HG03108 (cell line): ENCODE results near the gene GRHL3.

ENCODE experiments used
- ATAC-seq: cut with Tn5 transposase; IDR thresholded peaks from one replicate; pipeline ENCODE4 v1.9.1; 2021; ENCODE audit warnings: moderate library complexity; ENCODE audit not compliant: unreplicated experiment

Gene GRHL3

GRCh38 chr1:24292887-24293286 is 26.3 kb upstream of the GRHL3 start:
- ATAC-seq = no peak

- ATAC-seq = no peak
These were observed 25.5 kb upstream of the GRHL3 start for GRCh38 chr1:24293392-24294227.

GRCh38 chr1:24294228-24294672 is 24.9 kb upstream of the GRHL3 start:
- no peak for ATAC-seq

GRCh38 chr1:24294716-24295371 is 24.3 kb upstream of the GRHL3 start:
- ATAC-seq = no peak

GRCh38 chr1:24295535-24295934 is 23.6 kb upstream of the GRHL3 start:
- ATAC-seq = no peak

- ATAC-seq = no peak
These were observed 21.8 kb upstream of the GRHL3 start for GRCh38 chr1:24297187-24297851.

- no peak for ATAC-seq
These were observed 21.3 kb upstream of the GRHL3 start for GRCh38 chr1:24297852-24298232.

GRCh38 chr1:24298606-24299005 is 20.6 kb upstream of the GRHL3 start:
- no peak for ATAC-seq

- ATAC-seq = no peak
These were observed 19.3 kb upstream of the GRHL3 start for GRCh38 chr1:24299901-24300300.

GRCh38 chr1:24300971-24301784 is 18.0 kb upstream of the GRHL3 start:
- no peak for ATAC-seq

GRCh38 chr1:24301785-24302175 is 17.4 kb upstream of the GRHL3 start:
- ATAC-seq = no peak

GRCh38 chr1:24302209-24302611 is 16.9 kb upstream of the GRHL3 start:
- no peak for ATAC-seq

GRCh38 chr1:24303600-24303999 is 15.6 kb upstream of the GRHL3 start:
- no peak for ATAC-seq

- ATAC-seq = no peak
These were observed 14.4 kb upstream of the GRHL3 start for GRCh38 chr1:24304763-24305162.

GRCh38 chr1:24308365-24309015 is 10.7 kb upstream of the GRHL3 start:
- no peak for ATAC-seq

GRCh38 chr1:24309762-24310485 is 9.2 kb upstream of the GRHL3 start:
- no peak for ATAC-seq

GRCh38 chr1:24311234-24311633 is 7.9 kb upstream of the GRHL3 start:
- no peak for ATAC-seq

GRCh38 chr1:24311741-24312140 is 7.4 kb upstream of the GRHL3 start:
- no peak for ATAC-seq

- ATAC-seq = no peak
These were observed 3.8 kb upstream of the GRHL3 start for GRCh38 chr1:24315391-24315790.

GRCh38 chr1:24316645-24317044 is 2.5 kb upstream of the GRHL3 start:
- no peak for ATAC-seq
